HepG2 (cell line): Measurements from ENCODE around the gene DNAAF3. TPM values are rescaled to one million over a fixed set of nuclear protein-coding genes. Genes with fewer than 3 reads are reported as not detected.
A peak's percentile ranks its signal among the peaks of the same experiment; 100 is the strongest.

Experiments used
- EED ChIP-seq: sonication (generic); formaldehyde crosslinking; IDR thresholded peaks from 2 replicates; pipeline ENCODE4 v1.5.0; 2020; ENCODE audit warnings: mild to moderate bottlenecking, missing genetic modification reagents
- HNF4A ChIP-seq: sonication (generic); formaldehyde crosslinking; IDR thresholded peaks from 2 replicates; pipeline ENCODE4 v1.4.0; 2020; ENCODE audit warnings: missing genetic modification reagents
- HOXA5 ChIP-seq: sonication (generic); formaldehyde crosslinking; IDR thresholded peaks from 2 replicates; pipeline ENCODE4 v1.4.0; 2020; ENCODE audit warnings: missing genetic modification reagents
- ISL2 ChIP-seq: sonication (generic); formaldehyde crosslinking; IDR thresholded peaks from 2 replicates; pipeline ENCODE4 v1.5.0; 2020; ENCODE audit warnings: missing genetic modification reagents
- KAT2B ChIP-seq: fragments of 150-350 bp; IDR thresholded peaks from 2 replicates; pipeline ENCODE4 v1.6.1; 2014; ENCODE audit warnings: low read depth, low read length, borderline replicate concordance
- KLF15 ChIP-seq: sonication (generic); formaldehyde crosslinking; IDR thresholded peaks from 2 replicates; pipeline ENCODE4 v1.8.1; 2023; ENCODE audit warnings: borderline replicate concordance, mild to moderate bottlenecking, inconsistent platforms, missing genetic modification reagents, mixed read lengths
- MEIS1 ChIP-seq: sonication (generic); formaldehyde crosslinking; IDR thresholded peaks from 2 replicates; pipeline ENCODE4 v1.9.0; 2021; ENCODE audit warnings: mild to moderate bottlenecking, missing genetic modification reagents, moderate library complexity, borderline replicate concordance
- MTA1 ChIP-seq: sonication (generic); formaldehyde crosslinking; IDR thresholded peaks from 2 replicates; pipeline ENCODE4 v1.4.0; 2020; ENCODE audit warnings: missing genetic modification reagents, mild to moderate bottlenecking, borderline replicate concordance
- NR3C1 ChIP-seq: sonication (generic); formaldehyde crosslinking; IDR thresholded peaks from 2 replicates; pipeline ENCODE4 v1.4.0; 2020; ENCODE audit warnings: missing genetic modification reagents
- PHF21A ChIP-seq: sonication (generic); formaldehyde crosslinking; IDR thresholded peaks from 2 replicates; pipeline ENCODE4 v1.5.0; 2020; ENCODE audit warnings: mild to moderate bottlenecking, missing genetic modification reagents
- POLR2A ChIP-seq, 2 experiments: IDR thresholded peaks; 2 replicates each; pipeline ENCODE4 v1.6.1; 2011; ENCODE audit warnings: low read depth in 2 of 2, low read length in 2 of 2, mild to moderate bottlenecking in 1 of 2, moderate library complexity in 1 of 2; ENCODE audit not compliant: insufficient read depth in 1 of 2
- REPIN1 ChIP-seq: sonication (generic); formaldehyde crosslinking; IDR thresholded peaks from 2 replicates; pipeline ENCODE4 v1.8.0; 2022; ENCODE audit warnings: missing genetic modification reagents, low read depth, mild to moderate bottlenecking, borderline replicate concordance
- THAP11 ChIP-seq: IDR thresholded peaks from 2 replicates; pipeline ENCODE4 v1.6.1; 2016; ENCODE audit warnings: missing biosample characterization, missing genetic modification reagents
- YY1 ChIP-seq: IDR thresholded peaks from 2 replicates; pipeline ENCODE4 v1.6.1; 2011; ENCODE audit warnings: low read length, low read depth, moderate library complexity, mild to moderate bottlenecking; ENCODE audit not compliant: insufficient read depth, insufficient replicate concordance
- ZBTB7A ChIP-seq: sonication (generic); formaldehyde crosslinking; IDR thresholded peaks from 2 replicates; pipeline ENCODE4 v1.8.0; 2022; ENCODE audit warnings: mild to moderate bottlenecking, missing genetic modification reagents
- ZFP90 ChIP-seq: sonication (generic); formaldehyde crosslinking; IDR thresholded peaks from 2 replicates; pipeline ENCODE4 v1.8.0; 2022; ENCODE audit warnings: missing genetic modification reagents, mild to moderate bottlenecking, inconsistent platforms, borderline replicate concordance
- ZFY ChIP-seq: sonication (generic); formaldehyde crosslinking; IDR thresholded peaks from 2 replicates; pipeline ENCODE4 v1.4.0; 2020; ENCODE audit warnings: missing genetic modification reagents
- ZKSCAN8 ChIP-seq: IDR thresholded peaks from 2 replicates; pipeline ENCODE4 v1.6.1; 2016; ENCODE audit warnings: borderline replicate concordance, missing genetic modification reagents, missing compliant biosample characterization
- ZNF263 ChIP-seq: sonication (generic); formaldehyde crosslinking; IDR thresholded peaks from 2 replicates; pipeline ENCODE4 v1.4.0; 2020; ENCODE audit warnings: missing genetic modification reagents
- ZNF720 ChIP-seq: sonication (generic); formaldehyde crosslinking; IDR thresholded peaks from 2 replicates; pipeline ENCODE4 v1.4.0; 2020; ENCODE audit warnings: missing genetic modification reagents
- ZNF761 ChIP-seq: sonication (generic); formaldehyde crosslinking; conservative IDR thresholded peaks from 2 replicates; pipeline ENCODE4 v1.4.0; 2020; ENCODE audit warnings: mild to moderate bottlenecking, missing genetic modification reagents
- ZNF772 ChIP-seq: sonication (generic); formaldehyde crosslinking; IDR thresholded peaks from 2 replicates; pipeline ENCODE4 v1.5.0; 2020; ENCODE audit warnings: mild to moderate bottlenecking, missing genetic modification reagents
- ZSCAN22 ChIP-seq: sonication (generic); formaldehyde crosslinking; IDR thresholded peaks from 2 replicates; pipeline ENCODE4 v1.4.0; 2020; ENCODE audit warnings: mild to moderate bottlenecking, missing genetic modification reagents
- ZSCAN9 ChIP-seq: IDR thresholded peaks from 2 replicates; pipeline ENCODE4 v1.6.1; 2016; ENCODE audit warnings: borderline replicate concordance
- polyA plus RNA-seq, 8 experiments: library from polyadenylated mRNA; depleted of rRNA in 3 of 8; stranded (reverse) in 7 of 8; unstranded in 1 of 8; fragments of >200 nt; fragmentation: Illumina TruSeq in 4 of 8; extraction: Trizol in 4 of 8; gene quantifications; 2 replicates each; pipeline versions ENCODE4 v1.2.1 to v1.2.3, GENCODE V29; 2011 to 2016; ENCODE audit warnings: low read depth in 4 of 8, missing spikeins in 1 of 8, mixed read lengths in 1 of 8; ENCODE audit not compliant: insufficient read depth in 1 of 8
- total RNA-seq, 5 experiments: library from RNA; depleted of rRNA; stranded (reverse); fragments of >200 nt; fragmentation: Illumina TruSeq; extraction: Trizol; gene quantifications; 2 replicates each; pipeline ENCODE4 v1.2.3, GENCODE V29; 2016; ENCODE audit warnings: low read depth in 1 of 5
- TF ChIP-seq, protein P1 (sequence below): sonication (generic); formaldehyde crosslinking; IDR thresholded peaks from 2 replicates; pipeline ENCODE4 v1.9.0; 2021; ENCODE audit warnings: missing genetic modification reagents, borderline replicate concordance
- TF ChIP-seq, protein P2 (sequence below): sonication (generic); formaldehyde crosslinking; IDR thresholded peaks from 2 replicates; pipeline ENCODE4 v1.4.0; 2020; ENCODE audit warnings: missing genetic modification reagents
- TF ChIP-seq, protein P3 (sequence below): sonication (generic); formaldehyde crosslinking; IDR thresholded peaks from 2 replicates; pipeline ENCODE4 v1.5.0; 2020; ENCODE audit warnings: missing genetic modification reagents

The DNAAF3 gene
- total and polyA plus RNA-seq, 2 of the 13 experiments (the other 11 are each of a cell fraction or from before 2014, with no cell fraction given) = 0.30 to 0.40 TPM

DNA sequence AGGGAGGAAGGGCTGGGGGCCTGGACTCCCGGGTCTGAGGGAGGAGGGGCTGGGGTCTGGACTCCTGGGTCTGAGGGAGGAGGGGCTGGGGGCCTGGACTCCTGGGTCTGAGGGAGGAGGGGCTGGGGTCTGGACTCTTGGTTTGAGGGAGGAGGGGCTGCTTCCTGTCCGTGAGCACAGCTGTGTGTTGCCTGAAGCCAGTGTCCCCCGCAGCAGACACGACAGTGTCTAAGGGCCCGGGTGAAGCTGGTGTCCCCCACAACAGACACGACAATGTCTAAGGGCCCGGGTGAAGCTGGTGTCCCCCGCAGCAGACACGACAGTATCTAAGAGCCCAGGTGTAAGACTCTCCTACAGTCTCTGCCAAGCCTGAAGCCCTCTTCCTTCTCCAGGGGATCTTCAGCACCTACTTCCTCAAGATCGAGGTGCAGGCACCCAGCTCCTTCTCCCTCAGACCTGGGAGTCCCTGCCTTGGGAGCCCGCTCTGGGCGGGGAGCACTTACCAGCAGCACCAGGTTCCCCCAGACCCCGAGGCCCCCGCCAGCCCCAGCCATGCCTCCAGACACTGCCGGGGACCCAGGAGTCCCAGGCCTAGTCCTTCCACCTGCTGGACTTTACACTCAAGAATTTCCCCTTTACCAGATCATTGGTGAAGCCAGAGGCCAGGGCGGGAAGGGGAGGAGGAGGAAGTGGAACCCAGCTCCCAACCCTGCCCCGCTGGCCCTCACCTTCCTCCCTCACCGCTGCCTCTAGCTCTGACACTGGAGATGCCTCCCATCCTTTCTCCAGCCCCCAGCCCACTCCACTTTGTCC lies 42.7 kb upstream of the DNAAF3 start, which contains the start of gene PTPRH (continued):
- TF ChIP-seq REPIN1 (CRISPR knock-in tag) (no peak), ZNF263 (CRISPR knock-in tag) (peak; percentile 96), MTA1 (CRISPR knock-in tag) (no peak), ZNF772 (CRISPR knock-in tag) (0 out of 2 replicates have a peak, but pooled peaks have one; percentile 4), HNF4A (CRISPR knock-in tag) (peak; percentile 47; the same call in 1 of the 2 replicates), ZKSCAN8 (0 out of 2 replicates have a peak, but pooled peaks have one; percentile 7), PHF21A (no peak), KLF15 (CRISPR knock-in tag) (no peak), ZSCAN22 (peak; percentile 98), ZFY (CRISPR knock-in tag) (0 out of 2 replicates have a peak, but pooled peaks have one; percentile 45), ZNF761 (no peak), ZFP90 (peak; percentile 31; the same call in 1 of the 2 replicates), MEIS1 (CRISPR knock-in tag) (no peak), HOXA5 (CRISPR knock-in tag) (0 out of 2 replicates have a peak, but pooled peaks have one; percentile 20), POLR2A (IDR thresholded peaks at IDR 0.05; ENCODE audit: insufficient read depth in 1 of 2, low read depth in 2 of 2, low read length in 2 of 2) (peak in 1 of 2 experiments; percentile 51; a peak in 2 of 4 replicates), THAP11 (0 out of 2 replicates have a peak, but pooled peaks have one; percentile 27), NR3C1 (CRISPR knock-in tag) (no peak), ISL2 (CRISPR knock-in tag) (peak; percentile 33; the same call in 1 of the 2 replicates), ZSCAN9 (CRISPR knock-in tag) (0 out of 2 replicates have a peak, but pooled peaks have one; percentile 2), KAT2B (no peak), ZNF720 (no peak), YY1 (no peak), ZBTB7A (CRISPR knock-in tag) (peak; percentile 76; the same call in 1 of the 2 replicates), EED (CRISPR knock-in tag) (0 out of 2 replicates have a peak, but pooled peaks have one; percentile 59)
- TF ChIP-seq, protein P1, sequence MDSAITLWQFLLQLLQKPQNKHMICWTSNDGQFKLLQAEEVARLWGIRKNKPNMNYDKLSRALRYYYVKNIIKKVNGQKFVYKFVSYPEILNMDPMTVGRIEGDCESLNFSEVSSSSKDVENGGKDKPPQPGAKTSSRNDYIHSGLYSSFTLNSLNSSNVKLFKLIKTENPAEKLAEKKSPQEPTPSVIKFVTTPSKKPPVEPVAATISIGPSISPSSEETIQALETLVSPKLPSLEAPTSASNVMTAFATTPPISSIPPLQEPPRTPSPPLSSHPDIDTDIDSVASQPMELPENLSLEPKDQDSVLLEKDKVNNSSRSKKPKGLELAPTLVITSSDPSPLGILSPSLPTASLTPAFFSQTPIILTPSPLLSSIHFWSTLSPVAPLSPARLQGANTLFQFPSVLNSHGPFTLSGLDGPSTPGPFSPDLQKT (CRISPR knock-in tag) = no peak
- TF ChIP-seq, protein P2, sequence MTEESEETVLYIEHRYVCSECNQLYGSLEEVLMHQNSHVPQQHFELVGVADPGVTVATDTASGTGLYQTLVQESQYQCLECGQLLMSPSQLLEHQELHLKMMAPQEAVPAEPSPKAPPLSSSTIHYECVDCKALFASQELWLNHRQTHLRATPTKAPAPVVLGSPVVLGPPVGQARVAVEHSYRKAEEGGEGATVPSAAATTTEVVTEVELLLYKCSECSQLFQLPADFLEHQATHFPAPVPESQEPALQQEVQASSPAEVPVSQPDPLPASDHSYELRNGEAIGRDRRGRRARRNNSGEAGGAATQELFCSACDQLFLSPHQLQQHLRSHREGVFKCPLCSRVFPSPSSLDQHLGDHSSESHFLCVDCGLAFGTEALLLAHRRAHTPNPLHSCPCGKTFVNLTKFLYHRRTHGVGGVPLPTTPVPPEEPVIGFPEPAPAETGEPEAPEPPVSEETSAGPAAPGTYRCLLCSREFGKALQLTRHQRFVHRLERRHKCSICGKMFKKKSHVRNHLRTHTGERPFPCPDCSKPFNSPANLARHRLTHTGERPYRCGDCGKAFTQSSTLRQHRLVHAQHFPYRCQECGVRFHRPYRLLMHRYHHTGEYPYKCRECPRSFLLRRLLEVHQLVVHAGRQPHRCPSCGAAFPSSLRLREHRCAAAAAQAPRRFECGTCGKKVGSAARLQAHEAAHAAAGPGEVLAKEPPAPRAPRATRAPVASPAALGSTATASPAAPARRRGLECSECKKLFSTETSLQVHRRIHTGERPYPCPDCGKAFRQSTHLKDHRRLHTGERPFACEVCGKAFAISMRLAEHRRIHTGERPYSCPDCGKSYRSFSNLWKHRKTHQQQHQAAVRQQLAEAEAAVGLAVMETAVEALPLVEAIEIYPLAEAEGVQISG (CRISPR knock-in tag) = peak; percentile 2; the same call in 1 of the 2 replicates
- TF ChIP-seq, protein P3, sequence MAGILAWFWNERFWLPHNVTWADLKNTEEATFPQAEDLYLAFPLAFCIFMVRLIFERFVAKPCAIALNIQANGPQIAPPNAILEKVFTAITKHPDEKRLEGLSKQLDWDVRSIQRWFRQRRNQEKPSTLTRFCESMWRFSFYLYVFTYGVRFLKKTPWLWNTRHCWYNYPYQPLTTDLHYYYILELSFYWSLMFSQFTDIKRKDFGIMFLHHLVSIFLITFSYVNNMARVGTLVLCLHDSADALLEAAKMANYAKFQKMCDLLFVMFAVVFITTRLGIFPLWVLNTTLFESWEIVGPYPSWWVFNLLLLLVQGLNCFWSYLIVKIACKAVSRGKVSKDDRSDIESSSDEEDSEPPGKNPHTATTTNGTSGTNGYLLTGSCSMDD = no peak
